GM20431 (cell line): Measurements from ENCODE around the gene DMC1.
"Not testable (repeated sequence)": the region's sequence is repeated elsewhere in the genome, so short reads cannot be mapped to it uniquely, and the experiment has no call there.

ENCODE experiments used
- in situ Hi-C: fragments of 300-500 bp; cut with MseI, MboI; formaldehyde crosslinking; loops from one replicate; pipeline ENCODE4 v1.15.0; 2020; ENCODE audit warnings: low sequenced_read_pairs; ENCODE audit not compliant: unreplicated experiment

Gene DMC1

GRCh38 chr22:38479096-38479837 lies 90.7 kb downstream of the DMC1 start:
- in situ Hi-C loops, result no loop called here

GRCh38 chr22:38477585-38477984 lies 92.4 kb downstream of the DMC1 start:
- in situ Hi-C loops, result no loop called here

- in situ Hi-C loops, result no loop called here
These were observed 95.9 kb downstream of the DMC1 start for GRCh38 chr22:38474003-38474607.

- in situ Hi-C loops, result no loop called here
These were observed 98.7 kb downstream of the DMC1 start for GRCh38 chr22:38471237-38471636.

- in situ Hi-C loops, result not testable (repeated sequence)
These were observed 99.8 kb downstream of the DMC1 start for GRCh38 chr22:38470179-38470578.

GRCh38 chr22:38469306-38469781 lies 100.6 kb downstream of the DMC1 start:
- in situ Hi-C loops, result no loop called here
